Dermis blood vessel endothelial cell (primary cell): ENCODE data around the gene CHTF8. TPM values are rescaled to one million over a fixed set of nuclear protein-coding genes. Genes with fewer than 3 reads are reported as not detected.
A peak's percentile ranks its signal among the peaks of the same experiment; 100 is the strongest.
"Not testable (repeated sequence)": the region's sequence is repeated elsewhere in the genome, so short reads cannot be mapped to it uniquely, and the experiment has no call there.

ENCODE experiments used
- DNase-seq: peaks from one replicate; pipeline ENCODE4 v3.0.0; 2010
- total RNA-seq: library from RNA; depleted of rRNA; stranded (reverse); fragments of >200 nt; gene quantifications from 2 replicates; pipeline ENCODE4 v1.2.3, GENCODE V29; 2014

Gene CHTF8, protein sequence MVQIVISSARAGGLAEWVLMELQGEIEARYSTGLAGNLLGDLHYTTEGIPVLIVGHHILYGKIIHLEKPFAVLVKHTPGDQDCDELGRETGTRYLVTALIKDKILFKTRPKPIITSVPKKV
- total RNA-seq: 89.9 and 160 TPM in 2 replicates

DNA sequence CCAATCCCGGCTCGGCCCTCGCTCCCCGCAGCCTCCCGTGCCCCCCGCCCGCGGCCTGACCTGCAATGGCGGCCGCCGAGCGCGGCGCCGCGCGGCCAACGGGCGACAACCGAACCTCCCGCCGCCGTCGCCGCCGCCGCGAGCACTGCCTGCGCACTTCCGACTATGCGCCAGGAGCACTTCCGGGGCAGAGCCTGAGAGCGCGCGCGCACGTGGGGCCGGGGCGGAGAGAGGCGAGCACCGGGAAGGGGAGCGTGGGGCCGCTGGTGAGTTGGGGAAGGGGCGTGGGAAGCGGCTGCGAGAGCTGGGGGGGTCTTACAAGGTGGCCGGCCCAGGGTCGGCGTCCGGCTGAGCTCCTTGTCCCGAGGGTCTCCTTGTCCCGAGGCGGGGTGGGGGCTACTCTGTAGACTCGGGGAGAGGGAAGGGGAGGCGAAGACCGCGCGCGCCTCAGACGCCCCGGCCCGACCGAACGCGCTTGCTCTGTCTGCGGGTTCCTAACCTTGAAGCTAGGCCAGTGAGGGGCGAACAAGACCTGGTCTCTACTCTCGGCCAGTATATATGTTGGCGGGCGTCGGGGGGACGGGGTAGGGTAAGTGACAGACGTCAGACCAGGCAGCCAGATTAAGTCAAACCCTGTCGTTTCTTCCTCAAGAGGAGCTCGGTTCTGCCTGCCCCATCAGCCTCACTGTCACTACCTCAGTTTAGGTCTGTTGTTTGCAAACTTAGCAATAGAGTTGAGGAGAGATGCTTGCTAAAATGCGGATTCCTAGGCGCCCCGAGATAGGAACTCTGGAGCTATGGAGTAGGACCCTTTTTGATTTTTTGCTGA lies at the start of gene CHTF8, which contains the start of gene UTP4:
Gene CHTF8 (minus strand): TSS at position 165 of the 829 bp plus-strand sequence. CDS start 11,130 bp downstream, outside the sequence.
Gene UTP4 (plus strand): TSS at position 226 of the 829 bp plus-strand sequence. CDS start 811 bp downstream, outside the sequence.
- peak; percentile 90 for DNase-seq

DNA sequence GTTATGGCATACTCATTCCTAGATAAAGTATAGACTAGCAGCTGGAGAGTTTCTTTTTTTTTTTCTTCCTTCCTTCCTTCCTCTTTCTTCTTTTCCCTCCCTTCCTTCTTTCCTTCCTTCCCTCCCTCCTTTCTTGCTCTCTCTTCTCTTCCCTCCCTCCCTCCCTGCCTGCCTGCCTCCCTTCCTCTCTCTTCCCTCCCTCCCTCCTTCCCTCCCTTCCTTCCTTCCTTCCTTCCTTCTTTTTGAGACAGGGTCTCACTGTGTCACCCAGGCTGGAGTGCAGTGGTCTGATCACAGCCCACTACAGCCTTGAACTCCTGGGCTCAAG lies 47.6 kb upstream of the CHTF8 start:
- DNase-seq: no peak

DNA sequence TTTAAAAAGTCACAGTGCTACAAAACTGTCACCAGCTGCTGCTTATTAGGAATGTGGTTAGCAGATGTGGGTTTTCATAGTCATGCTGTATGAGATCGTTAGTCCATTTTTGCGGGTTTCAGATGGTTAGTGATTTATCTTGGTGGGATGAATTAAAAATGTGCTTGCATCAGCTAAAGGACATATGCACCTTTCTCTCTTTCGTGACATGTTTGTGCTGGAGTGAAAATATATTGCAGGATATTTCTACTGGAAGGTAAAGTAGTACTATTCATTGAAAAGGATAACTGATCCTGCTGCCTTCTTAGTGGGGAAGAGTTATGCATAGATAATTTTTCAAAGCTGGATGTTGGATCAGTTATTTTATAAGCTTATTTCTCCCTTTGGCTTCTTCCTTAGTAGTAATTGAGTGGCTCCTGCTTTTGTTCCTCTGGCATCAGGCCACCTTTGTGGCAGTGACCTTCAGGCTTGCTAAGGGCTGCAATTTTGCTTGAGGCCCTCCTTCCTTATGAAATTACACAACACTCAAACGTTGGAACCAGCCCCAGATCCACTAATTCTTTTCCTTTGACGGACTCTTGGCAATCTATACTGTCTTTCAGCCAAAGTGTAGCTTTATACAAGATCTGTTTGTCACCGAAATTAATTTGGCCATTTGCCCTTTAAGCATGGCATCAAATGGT lies 47.1 kb upstream of the CHTF8 start:
- peak; percentile 81 for DNase-seq

DNA sequence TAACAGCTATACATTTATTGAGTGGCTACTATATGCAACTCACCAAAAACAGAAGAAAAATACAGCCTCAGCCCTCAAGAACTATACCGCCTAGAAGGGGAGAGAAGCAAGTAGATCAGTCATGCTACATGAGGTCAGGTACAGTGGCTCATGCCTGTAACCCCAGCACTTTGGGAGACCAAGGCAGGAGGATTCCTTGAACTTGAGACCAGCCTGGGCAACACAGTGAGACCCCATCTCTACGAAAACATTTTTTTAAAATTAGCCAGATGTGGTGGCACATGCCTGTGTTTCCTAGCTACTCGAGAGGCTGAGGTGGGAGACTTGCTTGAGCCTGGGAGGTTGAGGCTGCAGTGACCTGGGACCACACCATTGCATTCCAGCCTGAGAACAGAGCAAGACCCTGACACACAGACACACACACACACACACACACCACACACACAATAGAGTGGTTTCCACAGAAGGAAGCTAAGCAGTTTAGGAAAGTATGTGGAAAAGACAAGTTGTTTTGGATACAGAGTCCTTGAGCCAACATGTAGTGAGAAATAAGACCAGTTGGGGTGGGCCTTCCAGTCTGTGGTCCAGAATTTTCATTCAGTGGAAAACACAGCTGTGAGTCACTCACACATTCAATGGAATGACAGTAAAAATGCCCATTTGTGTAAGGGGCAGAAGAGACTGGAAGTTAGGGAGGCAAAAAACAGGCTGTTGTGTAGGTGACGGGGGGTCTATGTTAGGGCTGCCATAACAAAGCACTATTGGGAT lies 43.8 kb upstream of the CHTF8 start:
- peak; percentile 41 for DNase-seq

DNA sequence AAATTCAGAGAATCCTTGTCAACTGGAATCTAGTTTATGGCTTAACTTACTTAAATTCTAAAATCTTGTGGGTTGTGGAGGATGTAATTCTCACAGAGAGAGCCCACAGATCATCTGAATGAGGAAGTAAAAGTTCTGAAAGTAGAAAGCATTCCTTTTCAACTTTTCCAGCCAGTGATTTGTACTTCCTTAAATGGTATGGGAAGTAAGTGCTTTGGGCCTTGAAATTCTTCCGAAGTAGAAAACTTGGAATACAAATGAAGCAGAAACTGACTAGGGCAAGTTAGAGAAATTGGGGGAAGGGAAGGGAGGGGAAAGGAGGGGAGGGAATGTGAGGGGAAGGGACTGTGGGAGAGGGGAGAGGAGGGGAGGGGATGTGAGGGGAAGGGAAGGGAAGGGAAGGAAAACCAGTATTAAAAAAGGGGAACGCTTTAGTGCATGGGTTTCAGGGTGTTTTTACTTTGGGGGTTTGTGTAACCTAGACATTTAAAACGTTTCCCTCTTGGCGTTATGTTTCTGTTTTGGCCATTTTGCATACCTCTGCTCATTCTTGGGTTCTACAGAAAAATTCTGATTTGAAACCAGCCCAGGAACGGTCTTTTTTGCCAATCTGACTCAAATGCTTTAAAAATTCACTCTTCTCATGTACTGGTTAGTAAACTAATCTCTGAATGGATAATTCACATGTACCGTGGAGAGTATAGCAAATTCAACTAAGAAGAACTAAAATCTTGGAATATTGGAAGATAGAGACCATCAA lies 39.1 kb upstream of the CHTF8 start:
- no peak for DNase-seq

DNA sequence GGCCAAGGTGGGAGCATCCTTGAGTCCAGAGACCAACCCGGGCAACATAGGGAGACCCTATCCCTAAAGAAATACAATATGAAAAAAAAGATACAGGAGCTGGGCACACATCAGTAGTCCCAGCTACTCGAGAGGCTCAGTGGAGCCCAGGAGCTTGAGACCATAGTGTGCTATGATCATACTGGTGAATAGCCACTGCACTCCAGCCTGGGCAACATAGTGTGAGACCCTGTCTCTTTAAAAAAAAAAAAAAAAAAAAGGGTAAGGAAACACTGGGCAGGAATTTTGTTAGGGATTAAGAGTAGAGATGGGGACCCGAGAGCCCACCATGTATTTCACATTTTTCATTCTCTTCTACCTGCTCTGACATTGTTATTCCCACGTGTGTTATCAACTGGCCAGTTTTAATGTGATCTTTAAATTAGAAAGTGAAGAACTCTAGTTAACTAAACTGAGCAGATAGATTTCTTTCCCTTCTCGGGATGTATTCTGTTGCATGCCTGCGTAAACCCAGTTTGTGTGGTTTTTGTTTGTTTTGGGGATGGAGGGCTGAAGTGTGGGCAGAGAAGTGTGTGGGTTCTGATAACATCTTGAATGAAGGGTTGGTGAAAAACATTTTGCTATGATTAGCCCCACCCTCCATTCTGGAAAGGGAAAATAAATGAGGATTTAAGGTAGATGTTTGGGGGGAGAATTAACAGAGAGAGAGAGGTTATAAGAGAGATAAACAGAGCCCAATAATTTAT lies 37.4 kb upstream of the CHTF8 start:
- DNase-seq: no peak

DNA sequence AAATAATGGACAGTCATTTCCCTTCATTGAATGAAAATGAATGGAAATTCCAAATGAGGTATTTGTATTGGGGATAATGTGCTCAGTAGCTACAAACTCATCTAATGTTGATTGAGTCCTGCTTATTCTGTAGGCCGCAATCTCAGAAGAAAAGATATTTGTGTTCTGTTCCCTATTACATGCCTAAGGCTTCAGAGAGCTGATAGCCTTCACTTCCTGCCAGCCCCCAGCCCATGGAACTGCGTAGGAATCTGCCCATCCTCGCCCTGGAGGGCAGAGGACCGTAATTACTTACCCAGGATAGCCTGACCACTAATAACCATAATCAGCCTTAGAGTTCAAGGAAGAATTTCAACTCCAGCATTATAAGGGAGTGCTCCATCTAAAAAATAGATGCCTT lies 36.7 kb upstream of the CHTF8 start:
- peak; percentile 56 for DNase-seq

DNA sequence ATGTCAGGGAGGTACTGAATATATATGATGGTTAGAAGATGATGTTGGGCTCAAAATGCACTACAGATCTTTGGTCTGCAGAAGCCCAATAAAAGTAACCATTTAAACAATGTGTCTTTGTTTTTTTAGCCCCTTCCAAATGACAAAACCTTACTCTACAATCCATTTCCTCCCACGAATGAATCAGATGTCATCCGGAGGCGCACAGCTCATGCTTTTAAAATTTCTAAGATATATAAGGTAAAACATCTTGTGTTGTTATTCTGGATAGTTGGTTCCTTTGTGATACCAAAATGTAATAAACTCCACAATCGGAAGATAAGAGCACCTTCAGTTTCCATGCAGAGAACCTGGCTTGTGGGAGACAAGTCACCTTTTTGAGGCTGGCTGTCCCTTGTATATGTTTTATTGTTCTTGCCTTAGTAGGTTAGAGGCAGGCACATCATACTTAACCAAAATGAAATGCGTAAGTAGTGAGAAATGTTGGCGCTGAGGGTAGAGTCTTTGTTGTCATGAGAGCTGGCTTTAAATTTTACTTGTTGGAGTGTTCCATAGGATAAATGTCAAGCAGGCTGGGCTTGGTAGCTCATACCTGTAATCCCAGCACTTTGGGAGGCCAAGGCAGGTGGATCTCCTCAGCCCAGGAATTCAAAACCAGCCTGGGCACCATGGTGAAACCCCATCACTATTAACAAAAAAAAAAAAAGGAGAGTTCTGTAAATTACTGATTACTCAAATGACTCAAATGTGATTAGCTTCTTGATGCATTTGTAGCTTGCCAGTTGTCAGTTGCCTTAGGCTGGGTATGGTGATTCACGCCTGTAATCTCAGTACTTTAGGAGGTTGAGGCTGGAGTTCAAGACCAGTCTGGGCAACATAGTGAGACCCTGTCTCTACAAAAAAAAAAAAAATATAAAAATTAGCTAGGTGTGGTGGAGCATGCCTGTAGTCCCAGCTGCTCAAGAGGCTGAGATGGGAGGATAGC lies 34.9 kb upstream of the CHTF8 start:
- peak; percentile 62 for DNase-seq

DNA sequence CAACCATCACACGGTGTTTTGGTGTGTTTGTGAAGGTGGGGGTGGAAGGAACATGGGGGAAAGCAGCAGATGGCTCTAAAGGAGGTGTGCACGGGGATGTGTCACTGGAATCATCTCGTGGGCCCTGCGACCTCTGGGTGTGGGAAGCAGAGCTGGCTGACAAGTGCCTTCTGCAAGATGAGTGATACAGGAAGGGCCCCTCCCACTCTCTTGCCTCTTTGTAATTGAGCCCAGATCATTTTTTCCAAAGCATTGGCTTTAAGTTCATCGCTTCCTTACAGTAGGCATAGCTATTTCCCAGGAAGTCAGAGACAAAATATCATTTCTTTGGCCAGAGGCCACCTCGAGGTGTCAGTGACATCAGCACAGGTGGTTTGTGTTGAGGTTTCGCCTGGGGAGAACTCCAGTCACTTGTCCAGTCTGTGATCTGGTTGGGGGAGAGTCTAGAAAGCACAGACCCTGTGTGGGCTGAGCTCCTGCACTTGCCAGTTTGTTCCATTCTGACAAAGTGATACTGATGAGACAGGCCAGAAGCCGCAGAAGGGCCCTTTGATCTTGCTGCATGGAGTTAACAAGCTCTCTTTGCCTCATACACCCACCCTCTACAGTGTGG lies 33.9 kb upstream of the CHTF8 start:
- peak; percentile 57 for DNase-seq

DNA sequence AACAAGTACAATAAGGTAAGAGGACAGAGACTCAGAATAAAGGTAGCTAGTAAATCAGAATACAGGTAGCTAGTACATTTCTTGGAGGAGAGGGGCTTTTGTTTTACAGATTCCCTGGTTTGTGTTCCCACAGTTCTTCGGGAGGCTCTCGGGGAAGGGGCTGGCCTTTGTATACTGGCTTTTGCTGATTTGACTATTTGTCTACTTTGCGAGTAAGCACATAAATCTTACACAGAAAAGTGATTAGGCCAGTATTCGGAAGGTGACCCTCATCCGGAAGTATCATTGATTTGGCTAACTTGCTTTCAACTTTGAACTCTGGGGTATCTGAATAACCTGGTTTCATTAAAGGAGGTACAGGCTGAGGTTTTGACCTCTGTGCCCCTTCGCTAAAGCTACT lies 33.2 kb upstream of the CHTF8 start:
- DNase-seq: no peak

DNA sequence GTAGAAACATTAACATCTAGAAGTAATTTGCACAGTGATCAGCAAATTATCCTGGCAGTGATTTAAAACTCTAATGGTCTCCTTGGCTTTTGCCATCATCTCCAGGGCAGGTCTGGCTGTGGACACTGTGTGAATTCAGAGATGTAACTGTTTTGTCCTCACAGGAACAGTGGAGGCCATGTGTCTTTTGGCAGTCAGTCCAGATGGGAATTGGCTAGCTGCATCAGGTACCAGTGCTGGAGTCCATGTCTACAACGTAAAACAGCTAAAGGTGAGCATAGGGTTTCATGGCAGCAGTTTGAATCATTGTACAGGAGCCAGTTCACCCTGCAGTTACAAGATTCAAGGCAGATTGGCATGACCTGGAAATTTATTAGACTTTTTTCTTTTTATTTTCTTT lies 27.8 kb upstream of the CHTF8 start:
- DNase-seq: no peak

DNA sequence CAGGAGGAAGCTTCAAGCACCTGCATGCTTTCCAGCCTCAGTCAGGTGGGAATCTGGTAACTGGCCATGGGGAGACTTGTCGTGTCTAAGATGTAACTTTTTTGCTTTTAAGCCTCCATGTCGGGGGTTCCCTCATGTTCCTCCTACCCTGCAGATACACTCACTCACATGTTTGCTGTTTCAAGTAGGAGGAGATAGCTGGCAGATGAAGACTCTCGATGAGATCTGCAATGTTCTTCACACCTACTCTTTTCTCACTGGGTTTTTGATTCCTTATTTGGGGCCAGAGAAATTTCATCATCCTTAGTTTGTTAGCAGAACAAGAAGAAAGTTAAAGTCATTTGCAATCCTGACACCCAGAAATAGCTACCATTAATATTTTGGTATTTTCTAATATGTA lies 24.8 kb upstream of the CHTF8 start:
- DNase-seq: no peak

DNA sequence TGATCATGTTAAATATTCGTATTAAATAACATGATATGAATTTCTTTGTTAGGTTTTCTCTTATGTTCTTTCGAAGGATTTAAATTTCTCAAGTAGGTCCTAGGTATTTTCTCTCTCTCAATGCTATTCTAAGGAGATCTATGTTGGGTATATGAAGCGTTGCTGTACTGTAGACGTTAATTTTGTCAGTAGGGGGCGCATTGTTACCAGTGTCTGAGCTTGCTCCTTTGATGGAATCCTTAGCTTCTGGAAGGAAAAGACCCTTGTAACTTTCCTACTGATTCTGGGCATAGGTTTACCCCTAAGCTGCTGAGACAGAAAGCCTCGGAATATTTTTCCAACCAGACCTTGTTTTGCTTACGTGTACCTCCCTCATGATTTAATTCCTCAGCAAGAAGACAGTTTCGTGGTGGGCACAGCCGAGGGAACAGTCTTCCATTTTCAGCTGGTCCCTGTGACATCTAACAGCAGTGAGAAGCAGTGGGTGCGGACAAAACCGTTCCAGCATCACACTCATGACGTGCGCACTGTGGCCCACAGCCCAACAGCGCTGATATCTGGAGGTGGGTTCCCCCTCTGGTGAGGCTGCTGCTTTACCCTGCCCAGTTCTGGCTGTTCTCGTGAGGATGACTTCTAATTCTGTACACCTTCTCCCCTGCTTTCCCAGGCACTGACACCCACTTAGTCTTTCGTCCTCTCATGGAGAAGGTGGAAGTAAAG lies 17.9 kb upstream of the CHTF8 start:
- DNase-seq: peak; percentile 92

DNA sequence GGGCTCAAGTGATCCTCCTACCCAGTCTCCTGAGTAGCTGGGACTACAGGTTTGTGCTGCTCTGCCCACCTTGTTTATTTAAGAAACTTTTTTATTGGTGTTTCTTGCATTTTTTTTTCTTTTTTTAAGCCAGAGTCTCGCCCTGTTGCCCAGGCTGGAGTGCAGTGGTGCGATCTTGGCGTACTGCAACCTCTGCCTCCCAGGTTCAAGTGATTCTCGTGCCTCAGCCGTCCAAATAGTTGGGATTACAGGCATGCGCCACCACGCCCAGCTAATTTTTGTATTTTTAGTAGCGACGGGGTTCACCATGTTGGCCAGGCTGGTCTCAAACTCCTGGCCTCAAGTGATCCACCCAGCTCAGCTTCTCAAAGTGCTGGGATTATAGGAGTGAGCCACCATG lies 17.2 kb upstream of the CHTF8 start:
- DNase-seq: not testable (repeated sequence)

DNA sequence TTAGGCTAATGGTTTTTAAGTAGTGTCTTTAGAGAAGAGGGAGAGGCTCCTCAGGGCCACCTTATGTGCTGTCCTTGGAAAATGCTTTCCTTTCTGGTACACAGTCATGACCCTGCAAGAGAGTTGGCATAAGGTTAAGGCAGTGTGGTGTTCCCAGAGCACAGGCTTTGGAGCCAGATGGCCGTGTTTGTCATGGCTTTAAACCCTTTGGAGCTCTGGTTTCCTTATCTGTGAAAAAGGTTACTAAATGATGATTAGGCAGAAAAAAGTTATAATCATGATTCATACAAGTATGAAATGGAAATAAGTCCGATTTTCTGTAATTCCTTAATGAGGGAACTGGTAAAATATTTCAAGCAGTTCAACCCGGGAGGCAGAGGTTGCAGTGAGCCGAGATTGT lies 13.3 kb upstream of the CHTF8 start:
- no peak for DNase-seq

DNA sequence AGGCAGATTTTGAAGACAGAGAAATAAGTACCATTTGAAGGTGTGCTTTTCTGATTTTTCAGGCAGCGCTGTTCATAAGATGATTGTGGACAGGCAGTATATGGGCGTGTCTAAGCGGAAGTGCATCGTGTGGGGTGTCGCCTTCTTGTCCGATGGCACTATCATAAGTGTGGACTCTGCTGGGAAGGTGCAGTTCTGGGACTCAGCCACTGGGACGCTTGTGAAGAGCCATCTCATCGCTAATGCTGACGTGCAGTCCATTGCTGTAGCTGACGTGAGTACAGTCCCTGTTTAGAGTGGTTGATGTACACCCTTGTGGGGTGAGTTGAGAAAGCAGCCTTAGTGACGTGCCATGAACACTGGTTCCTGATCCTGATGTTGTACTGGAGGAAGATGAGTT lies 10.7 kb upstream of the CHTF8 start:
- DNase-seq: peak; percentile 28

DNA sequence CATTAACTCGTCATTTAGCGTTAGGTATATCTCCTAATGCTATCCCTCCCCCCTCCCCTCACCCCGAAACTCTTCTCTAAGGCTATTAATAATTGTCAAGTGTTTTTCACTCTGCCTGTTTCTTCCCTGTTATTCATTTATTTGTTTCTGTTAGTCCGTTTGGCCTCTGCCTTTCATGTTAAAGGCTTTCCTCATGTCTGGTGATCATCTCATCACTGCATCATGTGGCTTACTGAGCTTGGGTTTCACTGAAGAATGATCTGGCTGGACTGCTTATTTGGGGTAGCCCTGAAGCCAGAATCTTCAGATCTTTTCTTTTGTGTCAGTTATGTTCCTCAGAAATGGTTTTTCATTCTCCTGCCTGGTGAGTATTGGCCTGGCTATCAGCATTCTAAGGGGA lies 9.5 kb upstream of the CHTF8 start:
- DNase-seq: no peak

DNA sequence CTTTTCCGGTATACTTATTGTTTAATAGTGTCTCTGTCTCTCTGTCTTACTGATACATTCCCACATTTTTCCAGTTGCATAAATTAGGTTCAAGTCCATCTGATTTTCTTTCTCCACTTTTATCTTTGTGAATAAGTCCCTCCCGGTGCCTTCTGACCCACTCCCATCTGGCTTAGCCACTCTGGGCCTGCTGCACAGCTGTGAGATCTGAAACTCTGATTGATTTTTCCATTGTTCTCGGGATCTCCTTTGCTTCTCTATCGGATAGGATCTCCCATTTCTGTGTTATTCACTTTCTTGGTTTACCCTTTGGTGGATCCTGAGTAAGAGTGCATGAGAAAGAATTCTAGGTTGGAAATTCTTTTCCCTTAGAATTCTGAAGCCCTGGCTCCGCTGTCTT lies 8.6 kb upstream of the CHTF8 start:
- DNase-seq: no peak

DNA sequence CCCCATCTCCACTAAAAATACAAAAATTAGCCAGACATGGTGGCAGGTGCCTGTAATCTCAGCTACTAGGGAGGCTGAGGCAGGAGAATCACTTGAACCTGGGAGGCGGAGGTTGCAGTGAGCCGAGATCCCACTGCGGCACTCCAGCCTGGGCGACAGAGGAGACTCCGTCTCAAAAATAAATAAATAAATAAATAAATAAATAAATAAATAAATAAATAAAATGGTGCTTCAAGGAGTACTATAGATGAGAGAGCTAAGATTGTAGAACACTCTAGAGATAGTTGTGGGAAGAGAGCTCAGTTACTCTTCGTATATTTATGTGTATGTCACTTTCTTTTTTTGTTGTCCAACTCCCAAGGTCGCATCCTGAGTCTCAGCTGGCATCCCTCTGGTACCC lies 7.1 kb upstream of the CHTF8 start:
- DNase-seq: not testable (repeated sequence)
